Measurements from ENCODE around the gene B4GALNT4. TPM values are rescaled to one million over a fixed set of nuclear protein-coding genes. Genes with fewer than 3 reads are reported as not detected.
A peak's percentile ranks its signal among the peaks of the same experiment; 100 is the strongest.
"Not testable (repeated sequence)": the region's sequence is repeated elsewhere in the genome, so short reads cannot be mapped to it uniquely, and the experiment has no call there.

Gene B4GALNT4
- total and polyA plus RNA-seq, 7 donors: 1.4 to 9.1 (median 5.5) TPM; not detected in 1

DNA sequence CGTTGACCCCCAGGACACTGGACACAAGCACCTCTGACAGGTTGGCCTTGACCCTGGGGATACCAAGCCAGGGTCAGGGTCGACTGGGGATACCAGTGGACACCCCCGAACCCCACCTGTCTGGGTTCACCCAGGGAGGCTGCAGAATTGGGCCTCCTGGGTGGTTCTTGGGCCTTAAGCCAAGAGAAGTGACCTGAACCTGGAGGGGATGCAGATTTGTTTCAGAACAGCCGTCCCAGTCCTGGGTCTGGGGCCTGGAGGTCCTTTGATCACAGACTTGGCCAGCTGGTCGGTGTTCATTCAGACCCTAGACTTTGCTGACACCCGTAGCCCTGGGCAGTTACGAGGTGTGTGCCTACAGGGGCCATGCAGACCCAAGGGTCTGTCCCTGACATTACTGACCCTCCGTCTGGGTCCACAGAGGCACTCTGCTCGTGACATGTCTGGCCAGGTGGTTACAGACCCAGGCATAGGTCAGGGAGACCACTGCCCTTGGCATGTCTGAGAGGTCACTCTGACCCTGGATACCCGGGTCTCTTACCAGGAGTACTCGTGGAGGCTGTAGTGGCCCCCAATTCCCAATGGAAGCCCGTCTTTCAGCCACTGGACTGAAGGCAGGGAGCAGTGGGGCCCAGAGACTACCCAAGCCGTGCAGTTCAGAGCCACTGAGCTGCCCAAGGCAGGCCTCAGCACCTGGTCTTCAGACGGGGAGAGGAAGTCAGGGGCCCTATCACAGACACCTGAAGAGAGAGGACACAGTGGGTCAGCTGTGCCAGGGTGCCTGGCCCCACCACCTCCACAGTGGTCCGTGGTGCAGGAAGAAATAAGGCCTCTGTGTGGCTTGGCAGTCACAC lies 39.1 kb downstream of the B4GALNT4 start:
- Histone ChIP-seq H3K27ac (no peak overlapping the region), H3K4me1 (peaks cover 0 to 20% (median 19%) of the 10 kb centered on the region in 4 donors), H3K4me3 (no peak overlapping the region), H3K9me3 (no peaks in the 10 kb centered on the region), H3K36me3 (no peaks in the 10 kb centered on the region), H3K27me3 (peaks cover 0 to 6% (median 2%) of the 10 kb centered on the region in 3 donors)
- TF ChIP-seq POLR2AphosphoS5 (IDR thresholded peaks at IDR 0.05) (no peak), POLR2A (IDR thresholded peaks at IDR 0.05) (no peak), EP300 (IDR thresholded peaks at IDR 0.05) (no peak)
- TF ChIP-seq, protein P1, sequence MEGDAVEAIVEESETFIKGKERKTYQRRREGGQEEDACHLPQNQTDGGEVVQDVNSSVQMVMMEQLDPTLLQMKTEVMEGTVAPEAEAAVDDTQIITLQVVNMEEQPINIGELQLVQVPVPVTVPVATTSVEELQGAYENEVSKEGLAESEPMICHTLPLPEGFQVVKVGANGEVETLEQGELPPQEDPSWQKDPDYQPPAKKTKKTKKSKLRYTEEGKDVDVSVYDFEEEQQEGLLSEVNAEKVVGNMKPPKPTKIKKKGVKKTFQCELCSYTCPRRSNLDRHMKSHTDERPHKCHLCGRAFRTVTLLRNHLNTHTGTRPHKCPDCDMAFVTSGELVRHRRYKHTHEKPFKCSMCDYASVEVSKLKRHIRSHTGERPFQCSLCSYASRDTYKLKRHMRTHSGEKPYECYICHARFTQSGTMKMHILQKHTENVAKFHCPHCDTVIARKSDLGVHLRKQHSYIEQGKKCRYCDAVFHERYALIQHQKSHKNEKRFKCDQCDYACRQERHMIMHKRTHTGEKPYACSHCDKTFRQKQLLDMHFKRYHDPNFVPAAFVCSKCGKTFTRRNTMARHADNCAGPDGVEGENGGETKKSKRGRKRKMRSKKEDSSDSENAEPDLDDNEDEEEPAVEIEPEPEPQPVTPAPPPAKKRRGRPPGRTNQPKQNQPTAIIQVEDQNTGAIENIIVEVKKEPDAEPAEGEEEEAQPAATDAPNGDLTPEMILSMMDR (IDR thresholded peaks at IDR 0.05): no peak
- intact Hi-C loops (cut with DNase I): loop anchor here (5.0 kb wide), 1 partner anchor 201 kb away; the partner anchor contains the start of genes BET1L and RIC8A
- DNase-seq: peak; percentile 62
- WGBS, 2 donors: 82 to 89% methylated on average over 15 of the region's 15 CpGs

DNA sequence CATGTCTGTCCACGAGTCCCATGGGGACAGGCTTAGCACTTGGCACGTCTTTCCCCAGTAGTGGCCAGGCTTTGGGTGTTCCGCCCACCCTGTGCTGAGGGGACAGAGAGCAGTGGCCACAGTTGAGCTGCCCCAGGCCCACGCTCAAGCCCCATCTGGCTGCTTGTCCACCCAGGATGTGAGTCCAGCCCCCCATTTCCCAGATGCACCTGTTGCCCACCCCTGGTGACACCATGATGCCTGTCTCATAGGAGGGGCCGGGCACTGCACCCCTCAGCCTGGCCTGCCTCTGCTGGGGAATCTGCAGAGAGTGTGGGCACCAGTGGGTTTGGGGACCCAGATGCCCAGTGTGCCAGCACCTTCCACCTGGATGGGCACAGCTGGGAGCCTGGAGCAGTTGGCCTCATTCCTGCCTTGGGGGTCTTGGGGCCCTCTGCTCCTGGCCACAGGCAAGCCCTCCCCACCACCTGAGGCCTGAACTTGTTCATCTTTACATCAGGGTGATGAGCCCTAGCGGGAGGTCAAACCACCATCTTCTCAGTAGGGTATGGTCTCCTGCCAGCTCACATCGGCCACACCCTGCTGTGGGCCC lies 39.8 kb downstream of the B4GALNT4 start:
- H3K36me3 ChIP-seq: no peaks in the 10 kb centered on the region
- H3K9me3 ChIP-seq: no peaks in the 10 kb centered on the region
- no peak overlapping the region for H3K4me3 ChIP-seq
- intact Hi-C loops (cut with DNase I): loop anchor here (5.0 kb wide), 1 partner anchor 202 kb away; the partner anchor contains the start of genes BET1L and RIC8A
- WGBS, 2 donors: 85 to 91% methylated on average over 7 of the region's 7 CpGs
- TF ChIP-seq EP300 (IDR thresholded peaks at IDR 0.05) (no peak), POLR2A (IDR thresholded peaks at IDR 0.05) (no peak), POLR2AphosphoS5 (IDR thresholded peaks at IDR 0.05) (no peak)
- TF ChIP-seq, protein P1 (IDR thresholded peaks at IDR 0.05): no peak
- peaks cover 0 to 20% (median 19%) of the 10 kb centered on the region in 4 donors for H3K4me1 ChIP-seq
- H3K27ac ChIP-seq: no peak overlapping the region
- peak; percentile 57 for DNase-seq
- H3K27me3 ChIP-seq: peaks cover 0 to 4% (median 2%) of the 10 kb centered on the region in 3 donors

DNA sequence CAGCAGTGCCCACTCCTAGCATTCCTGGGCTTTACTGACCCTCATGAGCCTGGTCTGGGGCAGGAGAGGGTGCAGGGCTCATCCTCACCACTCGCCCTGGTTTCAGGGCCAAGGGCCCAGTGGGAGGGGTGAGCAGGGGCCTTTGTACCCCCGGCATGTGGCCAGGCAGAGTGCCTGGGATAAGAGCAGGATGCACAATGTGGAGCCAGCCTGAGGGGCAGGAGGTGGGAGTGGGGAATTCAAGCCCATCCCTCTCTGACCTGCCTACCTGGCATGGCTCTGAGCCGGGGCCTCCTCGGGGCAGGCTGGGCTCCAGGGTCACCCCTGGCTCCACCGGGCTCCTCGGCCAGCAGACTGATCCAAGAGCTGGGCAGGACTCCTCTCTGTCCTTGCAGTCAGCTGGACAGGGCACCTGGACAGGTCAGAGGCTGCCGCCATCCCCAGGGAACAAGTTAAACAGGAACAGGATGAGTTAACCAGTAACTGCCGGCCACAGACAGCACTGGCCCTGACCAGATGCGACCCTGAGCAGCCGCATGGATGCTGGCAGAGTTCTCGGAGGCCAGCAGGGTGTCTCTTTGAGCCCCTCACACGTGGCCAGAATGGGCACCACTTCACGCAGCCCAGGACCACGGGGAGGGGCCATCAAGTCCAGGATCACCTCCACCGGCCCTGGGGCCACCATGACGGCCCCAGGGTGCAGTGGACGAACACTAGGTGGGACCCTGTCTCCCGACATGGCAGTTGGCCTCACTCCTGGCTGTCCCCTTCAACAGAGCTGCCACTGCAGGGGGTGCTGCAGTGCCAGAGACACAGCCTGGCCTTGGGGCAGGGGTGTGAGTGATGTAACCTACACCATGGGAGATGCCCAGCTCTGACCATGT lies 40.5 kb downstream of the B4GALNT4 start:
- Histone ChIP-seq H3K27me3 (peaks cover 4 to 9% (median 7%) of the 10 kb centered on the region in 3 donors), H3K4me3 (no peak overlapping the region), H3K27ac (no peak overlapping the region), H3K9me3 (no peaks in the 10 kb centered on the region), H3K4me1 (peaks cover 0 to 20% (median 19%) of the 10 kb centered on the region in 4 donors), H3K36me3 (no peaks in the 10 kb centered on the region)
- peak; percentile 61 for DNase-seq
- whole genome bisulfite sequencing, 2 donors: 74 to 80% methylated on average over 18 of the region's 18 CpGs
- TF ChIP-seq EP300 (IDR thresholded peaks at IDR 0.05): no peak
- intact Hi-C loops (cut with DNase I): loop anchor here (5.0 kb wide), 1 partner anchor 203 kb away; the partner anchor contains the start of genes BET1L and RIC8A

DNA sequence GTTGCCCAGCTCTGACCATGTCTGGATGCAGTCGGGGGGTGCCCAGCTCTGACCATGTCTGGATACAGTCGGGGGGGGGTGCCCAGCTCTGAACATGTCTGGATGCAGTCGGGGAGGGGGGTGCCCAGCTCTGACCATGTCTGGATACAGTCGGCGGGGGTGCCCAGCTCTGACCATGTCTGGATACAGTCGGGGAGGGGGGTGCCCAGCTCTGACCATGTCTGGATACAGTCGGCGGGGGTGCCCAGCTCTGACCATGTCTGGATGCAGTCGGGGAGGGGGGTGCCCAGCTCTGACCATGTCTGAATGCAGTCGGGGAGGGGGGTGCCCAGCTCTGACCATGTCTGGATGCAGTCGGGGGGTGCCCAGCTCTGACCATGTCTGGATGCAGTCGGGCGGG lies 41.4 kb downstream of the B4GALNT4 start:
- H3K4me3 ChIP-seq; H3K36me3 ChIP-seq; intact Hi-C loops (cut with DNase I); H3K27ac ChIP-seq; DNase-seq; H3K9me3 ChIP-seq: not testable (repeated sequence)
- Histone ChIP-seq H3K4me1 (peaks cover 0 to 16% (median 14%) of the 10 kb centered on the region in 4 donors), H3K27me3 (peaks cover 4 to 18% (median 15%) of the 10 kb centered on the region in 3 donors)
- WGBS, 2 donors: 89 to 94% methylated on average over 13 of the region's 13 CpGs

DNA sequence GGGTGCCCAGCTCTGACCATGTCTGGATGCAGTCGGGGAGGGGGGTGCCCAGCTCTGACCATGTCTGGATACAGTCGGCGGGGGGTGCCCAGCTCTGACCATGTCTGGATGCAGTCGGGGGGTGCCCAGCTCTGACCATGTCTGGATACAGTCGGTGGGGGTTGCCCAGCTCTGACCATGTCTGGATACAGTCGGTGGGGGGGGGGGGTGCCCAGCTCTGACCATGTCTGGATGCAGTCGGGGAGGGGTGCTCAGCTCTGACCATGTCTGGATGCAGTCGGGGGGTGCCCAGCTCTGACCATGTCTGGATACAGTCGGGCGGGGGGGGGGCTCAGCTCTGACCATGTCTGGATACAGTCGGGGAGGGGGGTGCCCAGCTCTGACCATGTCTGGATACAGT lies 42.2 kb downstream of the B4GALNT4 start:
- H3K9me3 ChIP-seq; H3K36me3 ChIP-seq; H3K27ac ChIP-seq; DNase-seq; H3K4me3 ChIP-seq; intact Hi-C loops (cut with DNase I): not testable (repeated sequence)
- Histone ChIP-seq H3K4me1 (peaks cover 0 to 13% (median 9%) of the 10 kb centered on the region in 4 donors), H3K27me3 (peaks cover 4 to 26% (median 23%) of the 10 kb centered on the region in 3 donors)
- WGBS, 2 donors: 81 to 88% methylated on average over 11 of the region's 11 CpGs
